ENCODE data around the gene AQP7.

- no peak for TF ChIP-seq CTCF (IDR thresholded peaks at IDR 0.05)
- TF ChIP-seq POLR2A (IDR thresholded peaks at IDR 0.05), result no peak
These were observed 47.3 kb upstream of the AQP7 start for GRCh38 chr9:33449715-33450114.
